Cardiac muscle cell (in vitro differentiated cells and primary cell): ENCODE results near the gene NCOA4. TPM values are rescaled to one million over a fixed set of nuclear protein-coding genes. Genes with fewer than 3 reads are reported as not detected.
A peak's percentile ranks its signal among the peaks of the same experiment; 100 is the strongest.

Source experiments
- DNase-seq, 2 donors: peaks; one replicate each; pipeline versions ENCODE4 v3.0.0 to v3.0.0-alpha.2; 2010 to 2017; ENCODE audit warnings: low read depth in 1 of 2, low spot score in 1 of 2
- H3K27ac ChIP-seq: fragments of 200-600 bp; sonication (generic); 2 replicates; pipeline ENCODE4 v1.5.1; 2016
- H3K27me3 ChIP-seq: fragments of 200-600 bp; sonication (generic); 2 replicates; pipeline ENCODE4 v1.6.0; 2016; ENCODE audit warnings: control low read depth
- H3K36me3 ChIP-seq: fragments of 200-600 bp; sonication (generic); 2 replicates; pipeline ENCODE4 v1.5.1; 2016; ENCODE audit warnings: control low read depth
- H3K4me1 ChIP-seq: fragments of 200-600 bp; sonication (generic); 2 replicates; pipeline ENCODE4 v1.8.1; 2017; ENCODE audit warnings: low read depth, mild to moderate bottlenecking, mixed run types
- H3K4me3 ChIP-seq: fragments of 200-600 bp; sonication (generic); 2 replicates; pipeline ENCODE4 v1.5.1; 2016; ENCODE audit warnings: mild to moderate bottlenecking
- H3K9me3 ChIP-seq: fragments of 200-600 bp; sonication (generic); 2 replicates; pipeline ENCODE4 v1.5.1; 2017; ENCODE audit warnings: low read depth, mild to moderate bottlenecking, control low read depth
- polyA plus RNA-seq: library from polyadenylated mRNA; unstranded; fragments of >200 nt; fragmentation: Nextera tagmentation; extraction: Ambion mirVana; gene quantifications from 2 replicates; pipeline ENCODE4 v1.2.1, GENCODE V29; 2016
- total RNA-seq: library from RNA; depleted of rRNA; stranded (reverse); fragments of >200 nt; gene quantifications from 2 replicates; pipeline ENCODE4 v1.2.3, GENCODE V29; 2016
- TF ChIP-seq, protein P1 (sequence below): IDR thresholded peaks from 2 replicates; pipeline ENCODE4 v1.5.1; 2012; ENCODE audit warnings: low read depth, mild to moderate bottlenecking, low read length

Gene NCOA4
- total and polyA plus RNA-seq, 2 experiments from 2014 or later = 149 to 292 TPM

DNA sequence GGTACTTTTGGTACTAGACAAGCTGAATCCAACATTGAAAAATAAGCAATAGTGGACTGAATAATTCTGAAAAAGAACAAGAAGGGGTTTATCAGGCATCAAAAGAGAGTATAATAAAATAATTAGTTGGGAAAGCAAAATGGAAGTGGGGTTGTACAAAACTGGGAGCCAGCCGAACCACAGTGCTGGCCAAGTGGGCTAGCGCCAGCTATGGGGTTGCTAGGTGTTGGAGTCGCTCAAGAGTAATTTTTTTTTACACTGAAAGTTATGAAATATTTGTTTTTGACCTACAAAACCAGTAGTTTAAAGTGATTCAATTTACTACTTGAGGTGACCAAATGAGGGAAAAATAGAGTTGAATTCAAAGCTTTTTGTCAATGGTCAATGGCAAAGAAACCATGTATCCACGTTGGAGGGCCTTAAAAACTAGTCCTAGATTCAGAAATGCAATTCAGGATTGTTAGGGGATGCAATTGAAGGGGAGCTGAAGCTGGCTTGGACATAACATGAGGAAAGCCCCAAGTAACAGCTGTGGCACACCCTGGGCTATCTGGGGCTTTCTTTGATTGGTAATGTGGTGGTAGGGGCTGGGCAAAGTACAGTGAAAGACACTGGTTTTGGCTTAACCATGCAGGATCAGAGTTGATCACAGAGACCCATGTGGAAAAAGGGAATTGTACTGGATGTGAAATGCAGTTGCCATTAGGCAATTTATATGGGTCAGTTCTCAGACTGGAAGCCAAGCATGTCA, 43.9 kb upstream of the NCOA4 start:
- Histone ChIP-seq H3K27me3 (no peaks in the 10 kb centered on the region), H3K4me3 (no peak overlapping the region), H3K27ac (no peak overlapping the region), H3K36me3 (no peaks in the 10 kb centered on the region), H3K4me1 (no peaks in the 10 kb centered on the region), H3K9me3 (no peaks in the 10 kb centered on the region)
- DNase-seq = peak in 1 of 2 donors; percentile 33
- TF ChIP-seq, protein P1, sequence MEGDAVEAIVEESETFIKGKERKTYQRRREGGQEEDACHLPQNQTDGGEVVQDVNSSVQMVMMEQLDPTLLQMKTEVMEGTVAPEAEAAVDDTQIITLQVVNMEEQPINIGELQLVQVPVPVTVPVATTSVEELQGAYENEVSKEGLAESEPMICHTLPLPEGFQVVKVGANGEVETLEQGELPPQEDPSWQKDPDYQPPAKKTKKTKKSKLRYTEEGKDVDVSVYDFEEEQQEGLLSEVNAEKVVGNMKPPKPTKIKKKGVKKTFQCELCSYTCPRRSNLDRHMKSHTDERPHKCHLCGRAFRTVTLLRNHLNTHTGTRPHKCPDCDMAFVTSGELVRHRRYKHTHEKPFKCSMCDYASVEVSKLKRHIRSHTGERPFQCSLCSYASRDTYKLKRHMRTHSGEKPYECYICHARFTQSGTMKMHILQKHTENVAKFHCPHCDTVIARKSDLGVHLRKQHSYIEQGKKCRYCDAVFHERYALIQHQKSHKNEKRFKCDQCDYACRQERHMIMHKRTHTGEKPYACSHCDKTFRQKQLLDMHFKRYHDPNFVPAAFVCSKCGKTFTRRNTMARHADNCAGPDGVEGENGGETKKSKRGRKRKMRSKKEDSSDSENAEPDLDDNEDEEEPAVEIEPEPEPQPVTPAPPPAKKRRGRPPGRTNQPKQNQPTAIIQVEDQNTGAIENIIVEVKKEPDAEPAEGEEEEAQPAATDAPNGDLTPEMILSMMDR = no peak

DNA sequence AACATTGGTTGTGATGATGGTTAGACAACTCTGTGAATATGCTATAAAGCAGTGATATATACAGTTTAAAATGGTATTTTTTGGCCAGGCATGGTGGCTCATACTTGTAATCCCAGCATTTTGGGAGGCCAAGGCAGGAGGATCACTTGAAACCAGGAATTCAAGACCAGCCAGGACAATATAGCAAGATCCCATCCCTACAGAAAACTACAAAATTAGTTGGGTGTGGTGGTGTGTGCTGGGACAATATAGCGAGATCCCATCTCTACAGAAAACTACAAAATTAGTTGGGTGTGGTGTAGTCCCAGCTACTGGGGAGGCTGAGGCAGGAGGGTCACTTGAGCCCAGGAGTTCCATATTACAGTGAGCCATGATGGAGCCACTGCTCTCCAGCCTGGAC, 43.1 kb upstream of the NCOA4 start:
- Histone ChIP-seq H3K9me3 (no peaks in the 10 kb centered on the region), H3K36me3 (no peaks in the 10 kb centered on the region), H3K4me1 (no peaks in the 10 kb centered on the region), H3K27ac (no peak overlapping the region), H3K27me3 (no peaks in the 10 kb centered on the region), H3K4me3 (no peak overlapping the region)
- TF ChIP-seq, protein P1 = no peak
- DNase-seq = no peak

DNA sequence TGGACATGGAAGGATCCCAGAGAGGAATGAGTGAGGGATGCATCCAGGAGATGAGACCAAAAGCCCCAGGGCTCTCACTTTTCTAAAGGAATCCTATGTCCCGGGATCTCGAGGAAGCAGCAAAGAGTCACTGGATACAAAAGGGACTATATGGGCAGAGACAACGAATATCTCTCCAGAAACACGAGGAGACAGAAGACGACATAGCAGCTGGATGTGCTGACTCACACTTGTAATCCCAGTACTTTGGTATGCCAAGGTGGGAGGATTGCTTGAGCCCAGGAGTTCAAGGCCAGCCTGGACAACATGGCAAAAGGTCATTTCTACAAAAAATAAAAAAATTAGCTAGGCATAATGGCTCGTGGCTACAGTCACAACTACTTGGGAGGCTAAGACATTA, 40.3 kb upstream of the NCOA4 start:
- Histone ChIP-seq H3K36me3 (no peaks in the 10 kb centered on the region), H3K9me3 (no peaks in the 10 kb centered on the region), H3K4me1 (no peaks in the 10 kb centered on the region), H3K27ac (no peak overlapping the region), H3K4me3 (no peak overlapping the region), H3K27me3 (no peaks in the 10 kb centered on the region)
- DNase-seq = no peak
- TF ChIP-seq, protein P1 = no peak

DNA sequence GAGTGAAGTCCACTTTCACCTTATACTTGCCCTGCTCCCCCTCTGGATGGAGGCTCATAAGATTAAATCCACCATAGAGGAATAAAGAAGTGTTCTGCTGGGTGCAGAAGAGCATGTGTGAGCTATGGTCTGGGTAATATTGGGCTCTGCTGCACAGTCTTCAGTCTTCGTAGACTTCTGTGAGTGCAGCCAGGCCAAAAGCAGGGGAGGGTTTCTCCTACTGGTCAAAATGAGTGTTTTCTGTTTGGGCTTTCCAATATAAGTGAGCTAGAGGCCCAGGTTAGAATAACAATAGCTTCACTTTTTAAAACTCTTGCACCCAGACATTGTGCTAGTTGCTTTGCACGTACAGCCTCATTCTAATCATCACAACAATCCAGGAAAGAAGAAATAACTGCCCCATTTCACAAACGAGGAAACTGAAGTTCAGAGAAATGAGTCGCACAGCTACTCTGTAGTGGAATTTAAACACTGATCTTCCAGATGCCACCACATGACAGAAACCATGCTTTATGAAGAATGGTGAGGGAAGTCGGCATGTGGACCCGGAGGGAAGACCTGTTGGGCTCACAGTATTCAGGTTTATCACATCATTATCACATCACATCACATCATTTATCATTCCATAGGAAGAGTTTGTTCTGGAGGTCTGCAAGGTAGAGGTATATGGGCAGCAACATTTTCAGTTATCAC, 39.5 kb upstream of the NCOA4 start:
- H3K4me1 ChIP-seq = no peaks in the 10 kb centered on the region
- no peak for DNase-seq
- no peaks in the 10 kb centered on the region for H3K27me3 ChIP-seq
- H3K27ac ChIP-seq = no peak overlapping the region
- no peaks in the 10 kb centered on the region for H3K36me3 ChIP-seq
- no peak overlapping the region for H3K4me3 ChIP-seq
- TF ChIP-seq, protein P1 = no peak
- H3K9me3 ChIP-seq = no peaks in the 10 kb centered on the region

DNA sequence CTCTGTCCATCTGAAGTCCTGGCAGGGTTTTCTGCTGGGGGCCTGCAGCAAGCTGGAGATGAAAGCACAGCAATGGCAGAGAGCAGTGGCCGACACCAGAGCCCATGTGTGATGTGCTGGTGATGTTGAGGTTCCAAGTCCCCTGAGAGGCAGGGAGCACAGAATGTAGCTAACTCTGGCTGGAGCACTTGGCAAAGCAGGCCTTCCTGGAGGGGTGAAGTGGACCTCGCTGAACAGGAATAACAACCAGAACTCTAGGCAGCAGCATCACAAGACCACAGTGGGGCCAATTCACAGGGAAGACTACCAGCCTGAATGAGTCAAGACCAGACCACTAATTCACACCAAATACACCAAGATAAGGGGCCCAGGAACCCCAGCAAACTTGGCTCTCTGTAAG, 38.5 kb upstream of the NCOA4 start:
- Histone ChIP-seq H3K27me3 (no peaks in the 10 kb centered on the region), H3K4me1 (no peaks in the 10 kb centered on the region), H3K9me3 (no peaks in the 10 kb centered on the region), H3K27ac (no peak overlapping the region), H3K36me3 (no peaks in the 10 kb centered on the region), H3K4me3 (no peak overlapping the region)
- DNase-seq = no peak
- TF ChIP-seq, protein P1 = no peak
